ENCODE measurements around the gene PDE1C. TPM values are rescaled to one million over a fixed set of nuclear protein-coding genes. Genes with fewer than 3 reads are reported as not detected.
A peak's percentile ranks its signal among the peaks of the same experiment; 100 is the strongest.

Gene PDE1C
- total and polyA plus RNA-seq, 2 of the 4 experiments (the other 2 are of a cell fraction) = 14.2 to 61.5 TPM

DNA sequence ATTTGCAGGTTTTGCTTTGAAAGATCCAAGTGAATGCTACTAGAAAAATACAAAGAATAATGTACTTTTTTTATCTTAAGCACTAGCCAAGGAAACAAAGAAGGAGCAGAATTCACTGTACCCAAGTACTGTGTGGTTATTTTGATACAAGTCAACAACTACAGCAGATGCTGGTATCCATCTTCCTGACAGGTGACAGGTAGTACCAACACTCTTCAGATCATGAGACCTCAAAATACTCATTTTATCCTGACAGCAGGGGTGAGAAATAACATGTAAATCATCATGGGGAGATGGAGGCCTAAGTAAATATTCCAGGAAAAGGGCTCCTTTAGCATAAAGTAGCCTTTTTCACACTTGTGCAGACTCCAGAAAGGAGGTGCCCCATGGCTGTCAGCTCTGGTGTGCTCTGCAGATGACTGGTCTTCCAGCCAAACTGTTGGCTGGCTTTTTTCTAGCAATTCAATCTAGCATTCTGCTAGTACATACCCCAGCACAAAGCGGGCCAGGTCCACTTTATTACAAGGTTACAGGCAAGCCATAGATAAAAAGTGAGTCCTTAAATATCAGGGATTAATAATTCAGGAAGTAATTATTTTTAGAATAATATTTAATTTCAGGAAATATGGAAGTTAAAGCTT, 90.4 kb downstream of the PDE1C start:
- CTCF ChIA-PET = no interaction called here
- peak overlapping the region; percentile 21; the same call in 1 of the 2 replicates for H3K18ac ChIP-seq (ENCODE audit: low read depth, low read length)
- in situ Hi-C loops (cut with MboI; ENCODE audit: low sequenced_read_pairs) = no loop called here

More for the DNA sequence above, 90.4 kb downstream of the PDE1C start:
- intact Hi-C loops (cut with micrococcal nuclease) = no loop called here
- ATAC-seq (ENCODE audit: low read depth) (no peak), DNase-seq (no peak)
- Histone ChIP-seq H3K36me3 (ENCODE audit: control insufficient read depth, insufficient read depth, low read length) (no peaks in the 10 kb centered on the region), H3K14ac (replicated peaks; ENCODE audit: low read depth, low read length) (no peak overlapping the region), H2BK5ac (ENCODE audit: low read depth, low read length, poor library complexity, severe bottlenecking) (no peak overlapping the region), H4K5ac (ENCODE audit: low read depth, low read length) (no peak overlapping the region), H3K27me3 (ENCODE audit: control insufficient read depth, insufficient read depth, low read length) (no peaks in the 10 kb centered on the region), H2BK15ac (ENCODE audit: low read depth, low read length) (no peak overlapping the region), H2BK120ac (ENCODE audit: low read depth, low read length) (no peak overlapping the region), H3K4me2 (ENCODE audit: low read depth, low read length) (no peak overlapping the region), H3K9me3 (ENCODE audit: control insufficient read depth, insufficient read depth, low read length) (peaks cover 3% of the 10 kb centered on the region), H4K20me1 (ENCODE audit: insufficient read depth, low read length) (no peaks in the 10 kb centered on the region), H3K9me1 (ENCODE audit: insufficient read depth, low read length) (no peaks in the 10 kb centered on the region), H4K8ac (ENCODE audit: low read depth in 2 of 2, low read length in 2 of 2) (no peak overlapping the region), H3K9ac (ENCODE audit: low read depth, low read length) (no peak overlapping the region), H3K79me1 (ENCODE audit: low read depth in 1 of 2, low read length in 2 of 2) (peaks cover 4 to 15% of the 10 kb centered on the region in 2 experiments; a peak in 1 of 4 replicates), H4K91ac (ENCODE audit: insufficient read depth, low read depth, low read length) (no peak overlapping the region), H2AK9ac (replicated peaks; ENCODE audit: low read depth, low read length, poor library complexity) (no peak overlapping the region), H3K4ac (ENCODE audit: low read depth, low read length) (no peak overlapping the region), H2AK5ac (ENCODE audit: low read depth, low read length) (no peak overlapping the region), H2BK20ac (ENCODE audit: low read depth, low read length) (no peak overlapping the region), H2AFZ (replicated peaks; ENCODE audit: low read length, poor library complexity) (no peak overlapping the region), H3K4me3 (ENCODE audit: insufficient read depth, low read depth, low read length) (no peak overlapping the region), H3K56ac (ENCODE audit: extremely low read depth, insufficient read depth, low read length) (no peak overlapping the region), H3K4me1 (ENCODE audit: control insufficient read depth, insufficient read depth, low read length) (no peaks in the 10 kb centered on the region; the same call in 1 of the 2 replicates), H3K27ac (ENCODE audit: insufficient read depth, low read length) (no peak overlapping the region), H3K23ac (ENCODE audit: low read depth, low read length) (no peak overlapping the region)
- dilution Hi-C loops (cut with HindIII; ENCODE audit: low sequenced_read_pairs, unreplicated experiment) = no loop called here
- TF ChIP-seq MXI1 (IDR thresholded peaks at IDR 0.05; ENCODE audit: borderline replicate concordance, low read depth, low read length) (no peak), BHLHE40 (IDR thresholded peaks at IDR 0.05; ENCODE audit: low read depth, low read length) (no peak), RAD21 (IDR thresholded peaks at IDR 0.05; ENCODE audit: low read length) (no peak), RFX5 (IDR thresholded peaks at IDR 0.05; ENCODE audit: low read depth, low read length) (no peak), MAFK (IDR thresholded peaks at IDR 0.05; ENCODE audit: low read depth, low read length) (no peak), MAZ (IDR thresholded peaks at IDR 0.05; ENCODE audit: borderline replicate concordance, low read depth, low read length) (no peak), POLR2A (IDR thresholded peaks at IDR 0.05; ENCODE audit: low read depth, low read length) (no peak), CHD1 (IDR thresholded peaks at IDR 0.05; ENCODE audit: low read depth, low read length) (no peak), RCOR1 (IDR thresholded peaks at IDR 0.05; ENCODE audit: insufficient replicate concordance, low read length) (no peak), SMC3 (IDR thresholded peaks at IDR 0.05; ENCODE audit: low read depth, low read length) (no peak), NFE2L2 (IDR thresholded peaks at IDR 0.05; ENCODE audit: low read depth, low read length) (no peak), CTCF (conservative IDR thresholded peaks at IDR 0.05; ENCODE audit: low read depth, low read length) (no peak), USF2 (IDR thresholded peaks at IDR 0.05; ENCODE audit: low read depth, low read length) (no peak), FOS (IDR thresholded peaks at IDR 0.05; ENCODE audit: low read depth, low read length) (no peak), CEBPB (IDR thresholded peaks at IDR 0.05; ENCODE audit: low read depth, low read length) (no peak)
- TF ChIP-seq, protein P1, sequence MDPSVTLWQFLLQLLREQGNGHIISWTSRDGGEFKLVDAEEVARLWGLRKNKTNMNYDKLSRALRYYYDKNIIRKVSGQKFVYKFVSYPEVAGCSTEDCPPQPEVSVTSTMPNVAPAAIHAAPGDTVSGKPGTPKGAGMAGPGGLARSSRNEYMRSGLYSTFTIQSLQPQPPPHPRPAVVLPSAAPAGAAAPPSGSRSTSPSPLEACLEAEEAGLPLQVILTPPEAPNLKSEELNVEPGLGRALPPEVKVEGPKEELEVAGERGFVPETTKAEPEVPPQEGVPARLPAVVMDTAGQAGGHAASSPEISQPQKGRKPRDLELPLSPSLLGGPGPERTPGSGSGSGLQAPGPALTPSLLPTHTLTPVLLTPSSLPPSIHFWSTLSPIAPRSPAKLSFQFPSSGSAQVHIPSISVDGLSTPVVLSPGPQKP (IDR thresholded peaks at IDR 0.05; ENCODE audit: borderline replicate concordance, low read depth, low read length) = no peak
- no TSS peak for BruUV-seq (replicated peaks)
- no CpG with 5 or more reads among the region's 1 CpG for WGBS, 2 experiments (ENCODE audit: extremely low coverage in 2 of 2, insufficient read length in 1 of 2)
- POLR2A ChIA-PET (ENCODE audit: unreplicated experiment) = no interaction called here

All from IMR-90 (cell line).